H1 (cell line): Measurements from ENCODE around the gene STAM. TPM values are rescaled to one million over a fixed set of nuclear protein-coding genes. Genes with fewer than 3 reads are reported as not detected.

ENCODE experiments used
- CTCF ChIA-PET: fragments of 300-600 bp; sonication (Branson Sonifier 250); formaldehyde crosslinking; loops from one replicate; lab custom pipeline; 2021; ENCODE audit not compliant: partially characterized antibody; lab: Charles Lee
- POLR2A ChIA-PET: fragments of 300-600 bp; sonication (Branson Sonifier 250); formaldehyde crosslinking; loops from one replicate; lab custom pipeline; 2021; ENCODE audit warnings: inconsistent platforms; ENCODE audit not compliant: partially characterized antibody; lab: Charles Lee
- DNase-seq, 2 experiments: peaks; one replicate each; pipeline versions ENCODE4 v3.0.0 to v3.0.0-alpha.2; 2010 to 2022; ENCODE audit warnings: low spot score in 2 of 2, low read depth in 1 of 2, mixed read lengths in 1 of 2
- FAIRE-seq: peaks from 2 replicates; lab custom pipeline; 2011; peaks lifted over from hg19 to GRCh38; lab: Jason Lieb, UNC
- H2AFZ ChIP-seq: 2 replicates; pipeline ENCODE4 v1.8.1; 2012; ENCODE audit warnings: low read length, inconsistent platforms
- H2AK5ac ChIP-seq: 2 replicates; pipeline ENCODE4 v1.6.1; 2013; ENCODE audit warnings: low read depth, low read length
- H2BK120ac ChIP-seq: replicated peaks from 2 replicates; pipeline ENCODE3; 2013; ENCODE audit warnings: low read depth, low read length, inconsistent platforms
- H2BK12ac ChIP-seq: 2 replicates; pipeline ENCODE4 v1.6.1; 2013; ENCODE audit warnings: low read depth, low read length
- H2BK15ac ChIP-seq: 2 replicates; pipeline ENCODE4 v1.6.1; 2013; ENCODE audit warnings: low read length
- H2BK20ac ChIP-seq: 2 replicates; pipeline ENCODE4 v1.6.1; 2013; ENCODE audit warnings: low read length
- H2BK5ac ChIP-seq: 2 replicates; pipeline ENCODE4 v1.6.1; 2013; ENCODE audit warnings: low read depth, low read length
- H3K14ac ChIP-seq: 2 replicates; pipeline ENCODE4 v1.6.1; 2013; ENCODE audit warnings: inconsistent platforms; ENCODE audit not compliant: insufficient read length
- H3K18ac ChIP-seq: 2 replicates; pipeline ENCODE4 v1.6.1; 2013; ENCODE audit warnings: low read length; ENCODE audit errors: extremely low read depth
- H3K23ac ChIP-seq: 2 replicates; pipeline ENCODE4 v1.6.1; 2013; ENCODE audit warnings: inconsistent platforms; ENCODE audit not compliant: insufficient read length
- H3K23me2 ChIP-seq: 2 replicates; pipeline ENCODE4 v1.6.1; 2013; ENCODE audit warnings: low read depth, low read length
- H3K27ac ChIP-seq: 2 replicates; pipeline ENCODE4 v1.6.1; 2011; ENCODE audit warnings: low read depth, low read length, inconsistent platforms
- H3K27me3 ChIP-seq, 4 experiments: replicated peaks in 1 of 4; 1 replicate in 1 of 4; 2 replicates in 3 of 4; pipeline versions ENCODE4 v1.6.1 to v1.8.1; 2011 to 2013; ENCODE audit warnings: low read length in 3 of 4, mild to moderate bottlenecking in 3 of 4, inconsistent platforms in 2 of 4, mixed read lengths in 2 of 4, moderate library complexity in 1 of 4; ENCODE audit not compliant: control insufficient read depth in 3 of 4, insufficient read depth in 3 of 4; ENCODE audit errors: extremely low read depth in 1 of 4
- H3K36me3 ChIP-seq, 4 experiments: 2 replicates each; pipeline versions ENCODE4 v1.6.1 to v1.8.1; 2011 to 2013; ENCODE audit warnings: mild to moderate bottlenecking in 4 of 4, low read length in 3 of 4, moderate library complexity in 2 of 4, control low read depth in 1 of 4, inconsistent platforms in 1 of 4; ENCODE audit not compliant: insufficient read depth in 4 of 4, control insufficient read depth in 2 of 4
- H3K4ac ChIP-seq: replicated peaks from 2 replicates; pipeline ENCODE3; 2013; ENCODE audit warnings: low read length, low read depth, mixed read lengths, inconsistent platforms; ENCODE audit not compliant: insufficient read length
- H3K4me1 ChIP-seq, 4 experiments: replicated peaks in 1 of 4; 1 replicate in 1 of 4; 2 replicates in 3 of 4; pipeline versions ENCODE4 v1.6.1 to v1.8.1; 2011 to 2013; ENCODE audit warnings: low read length in 3 of 4, inconsistent platforms in 2 of 4, mixed read lengths in 1 of 4; ENCODE audit not compliant: insufficient read depth in 4 of 4, control insufficient read depth in 3 of 4
- H3K4me2 ChIP-seq, 2 experiments: 2 replicates each; pipeline versions ENCODE4 v1.6.1 to v1.8.1; 2011 to 2013; ENCODE audit warnings: low read depth in 2 of 2, low read length in 2 of 2, control low read depth in 1 of 2, inconsistent platforms in 1 of 2, mild to moderate bottlenecking in 1 of 2; ENCODE audit not compliant: insufficient read depth in 1 of 2
- H3K4me3 ChIP-seq, 4 experiments: fragments of 200-600, 300-600 bp in 1 of 4; sonication (generic), shearing (Covaris generic), sonication (Bioruptor Twin) in 1 of 4; 2 replicates each; pipeline versions ENCODE4 v1.5.1 to v1.8.1; 2011 to 2016; ENCODE audit warnings: low read length in 4 of 4, low read depth in 3 of 4, control low read depth in 2 of 4, inconsistent platforms in 2 of 4, mild to moderate bottlenecking in 2 of 4, mixed read lengths in 1 of 4, moderate library complexity in 1 of 4; ENCODE audit not compliant: insufficient read depth in 2 of 4; ENCODE audit errors: extremely low read depth in 1 of 4
- H3K56ac ChIP-seq: replicated peaks from 2 replicates; pipeline ENCODE3; 2013; ENCODE audit warnings: low read depth, mild to moderate bottlenecking, mixed read lengths, low read length, inconsistent platforms; ENCODE audit not compliant: insufficient read length
- H3K79me1 ChIP-seq: 2 replicates; pipeline ENCODE4 v1.6.1; 2013; ENCODE audit warnings: low read depth, low read length, control low read depth
- H3K79me2 ChIP-seq, 2 experiments: 2 replicates each; pipeline versions ENCODE4 v1.6.1 to v1.8.1; 2012 to 2013; ENCODE audit warnings: low read length in 2 of 2, mild to moderate bottlenecking in 2 of 2, inconsistent platforms in 1 of 2; ENCODE audit not compliant: insufficient read depth in 2 of 2, control insufficient read depth in 1 of 2
- H3K9ac ChIP-seq, 4 experiments: replicated peaks in 1 of 4; 1 replicate in 1 of 4; 2 replicates in 3 of 4; pipeline versions ENCODE4 v1.6.1 to v1.8.1; 2011 to 2013; ENCODE audit warnings: low read depth in 3 of 4, low read length in 3 of 4, control low read depth in 2 of 4, mild to moderate bottlenecking in 2 of 4, moderate library complexity in 2 of 4, inconsistent platforms in 1 of 4; ENCODE audit errors: extremely low read depth in 1 of 4
- H3K9me3 ChIP-seq, 2 experiments: 2 replicates each; pipeline versions ENCODE4 v1.6.1 to v1.8.1; 2012 to 2013; ENCODE audit warnings: mild to moderate bottlenecking in 2 of 2, moderate library complexity in 2 of 2, control low read depth in 1 of 2, inconsistent platforms in 1 of 2, low read depth in 1 of 2, low read length in 1 of 2, mixed read lengths in 1 of 2; ENCODE audit not compliant: insufficient read depth in 2 of 2
- H4K20me1 ChIP-seq, 2 experiments: replicated peaks in 1 of 2; 2 replicates each; pipeline versions ENCODE3 to v1.8.1; 2011 to 2013; ENCODE audit warnings: inconsistent platforms in 2 of 2, low read length in 2 of 2, mild to moderate bottlenecking in 1 of 2; ENCODE audit not compliant: insufficient read depth in 2 of 2, control insufficient read depth in 1 of 2
- H4K5ac ChIP-seq: 2 replicates; pipeline ENCODE4 v1.6.1; 2013; ENCODE audit warnings: low read length, low read depth, mixed read lengths, inconsistent platforms; ENCODE audit not compliant: insufficient read length
- H4K8ac ChIP-seq: 2 replicates; pipeline ENCODE4 v1.8.0; 2013; ENCODE audit warnings: mild to moderate bottlenecking, moderate library complexity, low read length, inconsistent platforms; ENCODE audit not compliant: insufficient read depth; ENCODE audit errors: extremely low read depth
- H4K91ac ChIP-seq: replicated peaks from 2 replicates; pipeline ENCODE3; 2013; ENCODE audit warnings: low read length, mixed read lengths, inconsistent platforms; ENCODE audit not compliant: insufficient read length
- BACH1 ChIP-seq: IDR thresholded peaks from 2 replicates; pipeline ENCODE4 v1.6.1; 2012; ENCODE audit warnings: low read length, improper control_type of control experiment
- FOSL1 ChIP-seq: IDR thresholded peaks from 2 replicates; pipeline ENCODE4 v1.6.1; 2011; ENCODE audit warnings: mild to moderate bottlenecking, low read depth, low read length, moderate library complexity; ENCODE audit not compliant: insufficient read depth
- GTF2F1 ChIP-seq: IDR thresholded peaks from 2 replicates; pipeline ENCODE4 v1.6.1; 2012; ENCODE audit warnings: low read depth, low read length, improper control_type of control experiment, borderline replicate concordance
- HDAC2 ChIP-seq, 2 experiments: fragments of 300-600 bp in 1 of 2; sonication (generic) in 1 of 2; IDR thresholded peaks; 2 replicates each; pipeline ENCODE4 v1.6.1; 2011 to 2012; ENCODE audit warnings: low read depth in 2 of 2, low read length in 2 of 2, mild to moderate bottlenecking in 2 of 2, moderate library complexity in 2 of 2, borderline replicate concordance in 1 of 2, inconsistent platforms in 1 of 2
- HDAC6 ChIP-seq: IDR thresholded peaks from one replicate; pipeline ENCODE4 v1.7.1; 2012; ENCODE audit warnings: low read depth, mild to moderate bottlenecking, inconsistent platforms, low read length, moderate library complexity
- KDM1A ChIP-seq: fragments of 200-600, 300-600 bp; sonication (generic); IDR thresholded peaks from 2 replicates; pipeline ENCODE4 v1.7.1; 2016; ENCODE audit warnings: mild to moderate bottlenecking, low read length, borderline replicate concordance
- NRF1 ChIP-seq: IDR thresholded peaks from 2 replicates; pipeline ENCODE4 v1.6.1; 2011; ENCODE audit warnings: mild to moderate bottlenecking, low read depth, low read length, improper control_type of control experiment
- RNF2 ChIP-seq: fragments of 200-900, 300-1000 bp; sonication (generic); IDR thresholded peaks from 2 replicates; pipeline ENCODE4 v1.7.1; 2016; ENCODE audit warnings: borderline replicate concordance, low read depth, mild to moderate bottlenecking, antibody characterized with exemption, low read length; ENCODE audit not compliant: poor library complexity, severe bottlenecking; ENCODE audit errors: missing control alignments
- SIN3A ChIP-seq, 2 experiments: IDR thresholded peaks in 1 of 2; conservative IDR thresholded peaks in 1 of 2; 2 replicates each; pipeline ENCODE4 v1.6.1; 2011 to 2012; ENCODE audit warnings: low read length in 2 of 2, improper control_type of control experiment in 1 of 2, low read depth in 1 of 2, mild to moderate bottlenecking in 1 of 2
- TAF7 ChIP-seq: optimal IDR thresholded peaks from 2 replicates; pipeline ENCODE3; 2011; ENCODE audit warnings: low read depth, mild to moderate bottlenecking, inconsistent platforms, low read length, moderate library complexity, borderline replicate concordance
- WGBS, 2 experiments: shearing (Covaris generic) in 1 of 2; methylation state at CpG; one replicate each; pipeline versions ENCODE4 v1.1.6 to v1.1.7; 2013 to 2015; ENCODE audit warnings: low lambda C conversion rate in 2 of 2, mixed read lengths in 2 of 2, inconsistent platforms in 1 of 2, low coverage in 1 of 2, missing lambda C conversion rate in 1 of 2; ENCODE audit not compliant: insufficient replicate concordance in 2 of 2, insufficient coverage in 1 of 2, insufficient read length in 1 of 2; ENCODE audit errors: extremely low coverage in 1 of 2, missing lambda C conversion rate in 1 of 2; 5-methylcytosine and 5-hydroxymethylcytosine counted together
- polyA plus RNA-seq, 7 experiments: library from polyadenylated mRNA; depleted of rRNA in 3 of 7; stranded (reverse) in 5 of 7; unstranded in 2 of 7; fragments of >200 nt in 5 of 7; fragments of 200-250 nt in 2 of 7; gene quantifications; 1 replicate in 5 of 7; 2 replicates in 1 of 7; 4 replicates in 1 of 7; pipeline versions ENCODE4 v1.2.1 to v1.2.3, GENCODE V29; 2011 to 2013; ENCODE audit warnings: missing spikeins in 2 of 7, mixed read lengths in 2 of 7
- total RNA-seq: library from RNA; stranded (reverse); fragmentation: NEBNext Ultra II Directional; extraction: Animal tissue kit (Norgen Biotek cat#: 25700); gene quantifications from 2 replicates; pipeline ENCODE4 v1.2.1, GENCODE V29; 2021

Gene STAM
- total and polyA plus RNA-seq, 2 of the 8 experiments (the other 6 are each of a cell fraction or from before 2014, with no cell fraction given), result 22.0 to 27.8 TPM

DNA sequence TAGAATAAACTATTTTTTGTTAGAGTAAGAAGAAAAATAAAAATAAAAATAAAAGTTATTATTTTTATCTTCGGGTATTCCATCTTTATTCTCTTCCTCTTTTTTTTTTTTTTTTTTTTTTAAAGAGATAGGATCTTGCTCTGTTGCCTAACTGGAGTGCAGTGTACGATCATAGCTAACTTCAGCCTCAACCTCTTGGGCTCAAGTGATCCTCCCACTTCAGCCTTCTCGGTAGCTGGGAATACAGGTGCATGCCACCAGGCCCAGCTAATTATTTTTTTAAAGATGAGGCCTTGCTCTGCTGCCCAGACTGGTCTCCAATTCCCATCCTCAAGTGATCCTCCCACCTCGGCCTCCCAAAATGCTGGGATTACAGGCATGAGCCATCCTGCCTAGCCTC, 15.4 kb downstream of the STAM start:
- H3K18ac ChIP-seq, result no peak overlapping the region
- no peak overlapping the region for H3K14ac ChIP-seq
- DNase-seq, result no peak
- no peak overlapping the region for H3K27ac ChIP-seq
- WGBS, 2 experiments, result 93% methylated on average over 4 of the region's 4 CpGs; no CpG with 5 or more reads in 1 of the 2 experiments
- H2AK5ac ChIP-seq, result no peak overlapping the region
- H4K5ac ChIP-seq, result no peak overlapping the region
- no peak overlapping the region for H4K91ac ChIP-seq
- H3K4me3 ChIP-seq, result no peak overlapping the region
- peaks cover 0 to 2% of the 10 kb centered on the region in 2 experiments for H4K20me1 ChIP-seq
- H2BK120ac ChIP-seq, result no peak overlapping the region
- no peaks in the 10 kb centered on the region; the same call in 1 of the 2 replicates for H3K79me1 ChIP-seq
- TF ChIP-seq FOSL1 (no peak), BACH1 (no peak), TAF7 (no peak), RNF2 (no peak), KDM1A (no peak), NRF1 (no peak), HDAC6 (no peak), GTF2F1 (no peak), SIN3A (conservative IDR thresholded peaks at IDR 0.05 in 1 of 2, IDR thresholded peaks at IDR 0.05 in 1 of 2; ENCODE audit: low read depth in 1 of 2, low read length in 2 of 2) (no peak), HDAC2 (IDR thresholded peaks at IDR 0.05; ENCODE audit: borderline replicate concordance in 1 of 2, low read depth in 2 of 2, low read length in 2 of 2) (no peak)
- no peak overlapping the region for H4K8ac ChIP-seq
- peaks cover 0 to 7% (median 0%) of the 10 kb centered on the region in 4 experiments; a peak in 1 of 7 replicates for H3K4me1 ChIP-seq
- no peak overlapping the region for H3K56ac ChIP-seq
- H2BK15ac ChIP-seq, result no peak overlapping the region
- no peak overlapping the region for H2BK5ac ChIP-seq
- H3K9me3 ChIP-seq, result 0 out of 4 replicates have a peak, but pooled peaks cover 0 to 10% of the 10 kb centered on the region in 2 experiments
- ChIA-PET POLR2A (interaction anchor here (0.7 to 3.6 kb wide), 3 partner anchors 12 to 19 kb away, joined by 3 to 16 read pairs (median 3); partner anchors contain the start of gene STAM), CTCF (no interaction called here)
- peaks cover 3 to 83% of the 10 kb centered on the region in 2 experiments for H3K79me2 ChIP-seq
- no peak overlapping the region for H3K4me2 ChIP-seq
- no peak overlapping the region for H3K4ac ChIP-seq
- no peaks in the 10 kb centered on the region for H3K23me2 ChIP-seq
- H3K27me3 ChIP-seq, result no peaks in the 10 kb centered on the region
- H3K9ac ChIP-seq, result no peak overlapping the region
- H3K36me3 ChIP-seq, result peaks cover 0 to 8% (median 0%) of the 10 kb centered on the region in 4 experiments; a peak in 1 of 8 replicates
- no peak overlapping the region for H2AFZ ChIP-seq
- no peak for FAIRE-seq
- no peak overlapping the region for H2BK12ac ChIP-seq
- no peak overlapping the region for H2BK20ac ChIP-seq
- H3K23ac ChIP-seq, result no peak overlapping the region
